DND-41 (cell line): Measurements from ENCODE around the gene FOXD1.

ENCODE experiments used
- CTCF ChIP-seq: IDR thresholded peaks from 2 replicates; pipeline ENCODE4 v1.5.1; 2012; ENCODE audit warnings: borderline replicate concordance, low read length, moderate library complexity, mild to moderate bottlenecking; ENCODE audit not compliant: poor library complexity, severe bottlenecking; ENCODE audit errors: extremely low read depth
- EZH2 ChIP-seq: IDR thresholded peaks from 3 replicates; pipeline ENCODE4 v1.6.1; 2012; ENCODE audit warnings: borderline replicate concordance, low read depth, mild to moderate bottlenecking, moderate library complexity, low read length, inconsistent platforms; ENCODE audit not compliant: severe bottlenecking

- TF ChIP-seq EZH2: no peak
- TF ChIP-seq CTCF: no peak
Observed at GRCh38 chr5:73451224-73452130, 2.9 kb upstream of the FOXD1 start.
